HepG2 (cell line): ENCODE measurements around the gene CCDC93. TPM values are rescaled to one million over a fixed set of nuclear protein-coding genes. Genes with fewer than 3 reads are reported as not detected.

ENCODE experiments used
- ATAC-seq: fragments of 200-7000 bp; cut with Tn5 transposase; 3 replicates; pipeline ENCODE4 v1.9.1; 2020; ENCODE audit warnings: mild to moderate bottlenecking, moderate library complexity
- BruUV-seq: library from RNA; stranded (reverse); fragments of 400-500 nt; replicated peaks from 2 replicates; lab custom pipeline; 2021; lab: Mats Ljungman, UMichigan
- CTCF ChIA-PET: fragments of 300-600 bp; formaldehyde crosslinking; extraction: SDS; loops from one replicate; lab custom pipeline; 2021; ENCODE audit warnings: low total read pairs, inconsistent platforms, low intra/inter-chr PET ratio; lab: Yijun Ruan, JAX
- POLR2A ChIA-PET: fragments of 350-600 bp; sonication (Branson Sonifier 250); formaldehyde crosslinking; loops from one replicate; lab custom pipeline; 2020; ENCODE audit warnings: antibody characterized with exemption, inconsistent platforms; lab: Yijun Ruan, JAX
- DNase-seq: peaks from one replicate; pipeline ENCODE4 v3.0.0-alpha.2; 2015; ENCODE audit warnings: low spot score
- FAIRE-seq: peaks from 3 replicates; lab custom pipeline; 2011; peaks lifted over from hg19 to GRCh38; lab: Jason Lieb, UNC
- H2AFZ ChIP-seq: one replicate; pipeline ENCODE4 v1.6.1; 2011; ENCODE audit warnings: low read length, inconsistent platforms
- H3K27ac ChIP-seq: fragments of 300-600 bp; 3 replicates; pipeline ENCODE4 v1.8.0; 2011; ENCODE audit warnings: mixed run types, mild to moderate bottlenecking, mixed read lengths, low read length, inconsistent platforms; ENCODE audit not compliant: insufficient read depth; ENCODE audit errors: extremely low read length
- H3K27me3 ChIP-seq, 2 experiments: fragments of 200-600 bp in 1 of 2; 2 replicates in 1 of 2; 3 replicates in 1 of 2; pipeline versions ENCODE4 v1.6.0 to v1.8.0; 2011; ENCODE audit warnings: low read length in 2 of 2, mild to moderate bottlenecking in 2 of 2, moderate library complexity in 2 of 2, inconsistent platforms in 1 of 2; ENCODE audit not compliant: insufficient read depth in 2 of 2, control insufficient read depth in 1 of 2
- H3K36me3 ChIP-seq, 2 experiments: fragments of 200-600 bp in 1 of 2; replicated peaks in 1 of 2; 2 replicates in 1 of 2; 3 replicates in 1 of 2; pipeline versions ENCODE4 v1.5.1 to v1.8.0; 2011; ENCODE audit warnings: low read length in 2 of 2, inconsistent platforms in 1 of 2; ENCODE audit not compliant: insufficient read depth in 2 of 2, control insufficient read depth in 1 of 2
- H3K4me1 ChIP-seq: 2 replicates; pipeline ENCODE4 v1.5.1; 2012; ENCODE audit warnings: low read length, inconsistent platforms; ENCODE audit not compliant: insufficient read depth
- H3K4me2 ChIP-seq: 2 replicates; pipeline ENCODE4 v1.6.0; 2011; ENCODE audit warnings: low read depth, low read length, inconsistent platforms
- H3K4me3 ChIP-seq, 3 experiments: fragments of 200-600 bp in 1 of 3; sonication (generic), shearing (Covaris generic) in 1 of 3; replicated peaks in 1 of 3; 2 replicates each; pipeline ENCODE4 v1.5.1; 2011 to 2016; ENCODE audit warnings: low read length in 3 of 3, inconsistent platforms in 2 of 3, low read depth in 2 of 3, mild to moderate bottlenecking in 2 of 3, control low read depth in 1 of 3, mixed read lengths in 1 of 3; ENCODE audit not compliant: insufficient read depth in 1 of 3
- H3K79me2 ChIP-seq: one replicate; pipeline ENCODE4 v1.6.1; 2011; ENCODE audit warnings: low read length, inconsistent platforms; ENCODE audit not compliant: insufficient read depth
- H3K9ac ChIP-seq: 2 replicates; pipeline ENCODE4 v1.6.0; 2011; ENCODE audit warnings: mild to moderate bottlenecking, low read depth, low read length, inconsistent platforms; ENCODE audit not compliant: insufficient read depth
- H3K9me3 ChIP-seq: 2 replicates; pipeline ENCODE4 v1.5.1; 2012; ENCODE audit warnings: mild to moderate bottlenecking, low read length
- H4K20me1 ChIP-seq: 2 replicates; pipeline ENCODE4 v1.6.0; 2011; ENCODE audit warnings: inconsistent platforms, mild to moderate bottlenecking, low read length, moderate library complexity; ENCODE audit not compliant: insufficient read depth
- ADNP ChIP-seq: sonication (generic); formaldehyde crosslinking; IDR thresholded peaks from 2 replicates; pipeline ENCODE4 v1.4.0; 2020; ENCODE audit warnings: missing genetic modification reagents
- DMAP1 ChIP-seq: IDR thresholded peaks from 2 replicates; pipeline ENCODE4 v1.6.1; 2016
- EEA1 ChIP-seq: sonication (generic); formaldehyde crosslinking; IDR thresholded peaks from 2 replicates; pipeline ENCODE4 v1.5.1; 2020; ENCODE audit warnings: mild to moderate bottlenecking, missing genetic modification reagents, borderline replicate concordance
- HMGA1 ChIP-seq: sonication (generic); formaldehyde crosslinking; conservative IDR thresholded peaks from 2 replicates; pipeline ENCODE4 v1.4.0; 2020; ENCODE audit warnings: missing genetic modification reagents
- KDM5B ChIP-seq: sonication (generic); formaldehyde crosslinking; IDR thresholded peaks from 2 replicates; pipeline ENCODE4 v1.4.0; 2020; ENCODE audit warnings: missing genetic modification reagents, mild to moderate bottlenecking, borderline replicate concordance
- KLF9 ChIP-seq: IDR thresholded peaks from 2 replicates; pipeline ENCODE4 v1.6.1; 2016; ENCODE audit warnings: low read depth
- PAXIP1 ChIP-seq: sonication (generic); formaldehyde crosslinking; conservative IDR thresholded peaks from 2 replicates; pipeline ENCODE4 v1.4.0; 2020; ENCODE audit warnings: mild to moderate bottlenecking, missing genetic modification reagents, moderate library complexity
- PITX1 ChIP-seq: sonication (generic); formaldehyde crosslinking; IDR thresholded peaks from 2 replicates; pipeline ENCODE4 v1.5.1; 2020; ENCODE audit warnings: mild to moderate bottlenecking, missing genetic modification reagents
- SAP130 ChIP-seq: IDR thresholded peaks from 2 replicates; pipeline ENCODE4 v1.6.1; 2016; ENCODE audit warnings: low read depth
- SRSF9 ChIP-seq: fragments of 200-400 bp; formaldehyde crosslinking; IDR thresholded peaks from 2 replicates; pipeline ENCODE4 v1.6.1; 2018; ENCODE audit warnings: borderline replicate concordance, mild to moderate bottlenecking, low read depth, low read length; ENCODE audit not compliant: insufficient read depth, poor library complexity, severe bottlenecking
- ZMYM3 ChIP-seq: sonication (generic); formaldehyde crosslinking; IDR thresholded peaks from 2 replicates; pipeline ENCODE4 v1.5.1; 2020; ENCODE audit warnings: mild to moderate bottlenecking, missing genetic modification reagents
- ZNF230 ChIP-seq: sonication (generic); formaldehyde crosslinking; IDR thresholded peaks from 2 replicates; pipeline ENCODE4 v1.4.0; 2020; ENCODE audit warnings: mild to moderate bottlenecking, missing genetic modification reagents
- ZNF263 ChIP-seq: sonication (generic); formaldehyde crosslinking; IDR thresholded peaks from 2 replicates; pipeline ENCODE4 v1.4.0; 2020; ENCODE audit warnings: missing genetic modification reagents
- ZNF326 ChIP-seq: sonication (generic); formaldehyde crosslinking; IDR thresholded peaks from 2 replicates; pipeline ENCODE4 v1.4.0; 2020; ENCODE audit warnings: missing genetic modification reagents, borderline replicate concordance
- ZNF333 ChIP-seq: sonication (generic); formaldehyde crosslinking; IDR thresholded peaks from 2 replicates; pipeline ENCODE4 v1.4.0; 2020; ENCODE audit warnings: mild to moderate bottlenecking, missing genetic modification reagents, borderline replicate concordance
- ZNF343 ChIP-seq: sonication (generic); formaldehyde crosslinking; IDR thresholded peaks from 2 replicates; pipeline ENCODE4 v1.4.0; 2020; ENCODE audit warnings: mild to moderate bottlenecking, missing genetic modification reagents
- ZNF558 ChIP-seq: sonication (generic); formaldehyde crosslinking; IDR thresholded peaks from 2 replicates; pipeline ENCODE4 v1.9.0; 2022; ENCODE audit warnings: mild to moderate bottlenecking, missing genetic modification reagents, borderline replicate concordance
- ZNF749 ChIP-seq: sonication (generic); formaldehyde crosslinking; IDR thresholded peaks from 2 replicates; pipeline ENCODE4 v1.8.0; 2022; ENCODE audit warnings: mild to moderate bottlenecking, missing genetic modification reagents, moderate library complexity, borderline replicate concordance
- in situ Hi-C: cut with HindIII; loops from 2 replicates; pipeline ENCODE4 v1.10.0; 2017; ENCODE audit warnings: low pct_unique_long_range_greater_than_20kb; ENCODE audit not compliant: extremely low pct_ligation_motif_present
- intact Hi-C: fragments of 100-400 bp; cut with micrococcal nuclease; formaldehyde crosslinking; loops from one replicate; pipeline ENCODE4 v1.10.0; 2022; ENCODE audit not compliant: unreplicated experiment
- polyA plus RNA-seq, 8 experiments: library from polyadenylated mRNA; depleted of rRNA in 3 of 8; stranded (reverse) in 7 of 8; unstranded in 1 of 8; fragments of >200 nt; fragmentation: Illumina TruSeq in 4 of 8; extraction: Trizol in 4 of 8; gene quantifications; 2 replicates each; pipeline versions ENCODE4 v1.2.1 to v1.2.3, GENCODE V29; 2011 to 2016; ENCODE audit warnings: low read depth in 4 of 8, missing spikeins in 1 of 8, mixed read lengths in 1 of 8; ENCODE audit not compliant: insufficient read depth in 1 of 8
- total RNA-seq, 5 experiments: library from RNA; depleted of rRNA; stranded (reverse); fragments of >200 nt; fragmentation: Illumina TruSeq; extraction: Trizol; gene quantifications; 2 replicates each; pipeline ENCODE4 v1.2.3, GENCODE V29; 2016; ENCODE audit warnings: low read depth in 1 of 5
- TF ChIP-seq, protein P1 (sequence below): sonication (generic); formaldehyde crosslinking; IDR thresholded peaks from 2 replicates; pipeline ENCODE4 v1.5.1; 2020; ENCODE audit warnings: missing genetic modification reagents, mild to moderate bottlenecking, borderline replicate concordance
- TF ChIP-seq, protein P2 (sequence below): sonication (generic); formaldehyde crosslinking; conservative IDR thresholded peaks from 2 replicates; pipeline ENCODE4 v1.5.0; 2020; ENCODE audit warnings: missing genetic modification reagents

The CCDC93 gene
- total and polyA plus RNA-seq, 2 of the 13 experiments (the other 11 are each of a cell fraction or from before 2014, with no cell fraction given), result 37.2 to 53.2 TPM

DNA sequence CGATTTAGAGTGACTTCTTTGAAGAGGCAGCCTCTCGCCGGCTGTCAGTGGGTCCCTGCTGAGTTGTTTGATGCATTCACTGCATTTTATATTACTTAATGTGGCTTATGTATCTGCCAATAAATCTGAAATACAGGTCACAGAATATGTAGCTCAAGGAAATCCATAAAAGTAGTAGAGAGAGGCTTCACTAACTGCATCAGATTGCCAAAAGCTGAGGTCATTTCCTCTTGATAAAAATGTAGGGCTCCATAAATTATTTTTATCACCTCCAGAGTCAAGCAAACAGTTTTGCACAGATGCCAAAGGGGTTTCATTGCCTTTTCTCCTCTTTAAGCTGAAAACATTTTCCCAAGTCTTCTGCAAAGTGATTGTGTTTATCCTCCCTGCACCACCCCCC, 36.5 kb upstream of the CCDC93 start (continued):
- TF ChIP-seq ZNF749, result no peak
- no peak for TF ChIP-seq PITX1 (CRISPR knock-in tag)
- TF ChIP-seq KDM5B, result no peak
- TF ChIP-seq, all 625 proteins: peak for 0

GRCh38 chr2:118049816-118050140, 35.9 kb upstream of the CCDC93 start:
- POLR2A ChIA-PET, result no interaction called here
- Histone ChIP-seq H3K9ac (no peak overlapping the region), H3K27me3 (peaks cover 0 to 8% of the 10 kb centered on the region in 2 experiments; a peak in 2 of 5 replicates), H3K4me1 (peaks cover 18% of the 10 kb centered on the region; the same call in 1 of the 2 replicates), H3K4me3 (no peak overlapping the region), H3K36me3 (no peaks in the 10 kb centered on the region), H4K20me1 (no peaks in the 10 kb centered on the region), H2AFZ (no peak overlapping the region), H3K27ac (no peak overlapping the region), H3K79me2 (no peaks in the 10 kb centered on the region), H3K4me2 (no peak overlapping the region), H3K9me3 (no peaks in the 10 kb centered on the region)
- FAIRE-seq (no peak), DNase-seq (no peak), ATAC-seq (no peak)
- CTCF ChIA-PET, result no interaction called here
- TF ChIP-seq EEA1 (CRISPR knock-in tag), result no peak
- TF ChIP-seq ZNF343 (CRISPR knock-in tag), result no peak
- TF ChIP-seq ADNP, result no peak
- TF ChIP-seq PAXIP1 (CRISPR knock-in tag), result no peak
- TF ChIP-seq ZNF558 (CRISPR knock-in tag), result no peak
- TF ChIP-seq ZNF263, result no peak
- no peak for TF ChIP-seq ZNF326
- TF ChIP-seq SAP130, result no peak
- TF ChIP-seq, protein P1, sequence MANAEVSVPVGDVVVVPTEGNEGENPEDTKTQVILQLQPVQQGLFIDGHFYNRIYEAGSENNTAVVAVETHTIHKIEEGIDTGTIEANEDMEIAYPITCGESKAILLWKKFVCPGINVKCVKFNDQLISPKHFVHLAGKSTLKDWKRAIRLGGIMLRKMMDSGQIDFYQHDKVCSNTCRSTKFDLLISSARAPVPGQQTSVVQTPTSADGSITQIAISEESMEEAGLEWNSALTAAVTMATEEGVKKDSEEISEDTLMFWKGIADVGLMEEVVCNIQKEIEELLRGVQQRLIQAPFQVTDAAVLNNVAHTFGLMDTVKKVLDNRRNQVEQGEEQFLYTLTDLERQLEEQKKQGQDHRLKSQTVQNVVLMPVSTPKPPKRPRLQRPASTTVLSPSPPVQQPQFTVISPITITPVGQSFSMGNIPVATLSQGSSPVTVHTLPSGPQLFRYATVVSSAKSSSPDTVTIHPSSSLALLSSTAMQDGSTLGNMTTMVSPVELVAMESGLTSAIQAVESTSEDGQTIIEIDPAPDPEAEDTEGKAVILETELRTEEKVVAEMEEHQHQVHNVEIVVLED (CRISPR knock-in tag), result no peak
- TF ChIP-seq ZNF333 (CRISPR knock-in tag), result no peak
- no peak for TF ChIP-seq ZNF230
- no peak for TF ChIP-seq DMAP1
- TF ChIP-seq ZMYM3 (CRISPR knock-in tag), result no peak
- TF ChIP-seq SRSF9, result no peak
- no peak for TF ChIP-seq HMGA1 (CRISPR knock-in tag)
- TF ChIP-seq KLF9 (CRISPR knock-in tag), result no peak
- TF ChIP-seq, protein P2, sequence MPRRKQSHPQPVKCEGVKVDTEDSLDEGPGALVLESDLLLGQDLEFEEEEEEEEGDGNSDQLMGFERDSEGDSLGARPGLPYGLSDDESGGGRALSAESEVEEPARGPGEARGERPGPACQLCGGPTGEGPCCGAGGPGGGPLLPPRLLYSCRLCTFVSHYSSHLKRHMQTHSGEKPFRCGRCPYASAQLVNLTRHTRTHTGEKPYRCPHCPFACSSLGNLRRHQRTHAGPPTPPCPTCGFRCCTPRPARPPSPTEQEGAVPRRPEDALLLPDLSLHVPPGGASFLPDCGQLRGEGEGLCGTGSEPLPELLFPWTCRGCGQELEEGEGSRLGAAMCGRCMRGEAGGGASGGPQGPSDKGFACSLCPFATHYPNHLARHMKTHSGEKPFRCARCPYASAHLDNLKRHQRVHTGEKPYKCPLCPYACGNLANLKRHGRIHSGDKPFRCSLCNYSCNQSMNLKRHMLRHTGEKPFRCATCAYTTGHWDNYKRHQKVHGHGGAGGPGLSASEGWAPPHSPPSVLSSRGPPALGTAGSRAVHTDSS (CRISPR knock-in tag), result no peak
- intact Hi-C loops, result loop anchor here (5.0 kb wide), 3 partner anchors 138 to 813 kb away; no protein-coding TSS in a partner anchor
- BruUV-seq, result no TSS peak
- in situ Hi-C loops, result loop anchor here (10.0 kb wide), 1 partner anchor 805 kb away; no protein-coding TSS in a partner anchor
